K562 (cell line): ENCODE data around the gene FTL. TPM values are rescaled to one million over a fixed set of nuclear protein-coding genes. Genes with fewer than 3 reads are reported as not detected.
A peak's percentile ranks its signal among the peaks of the same experiment; 100 is the strongest.

ENCODE experiments used
- ATF6 ChIP-seq: sonication (generic); formaldehyde crosslinking; IDR thresholded peaks from 2 replicates; pipeline ENCODE4 v1.4.0; 2020; ENCODE audit warnings: mild to moderate bottlenecking, missing genetic modification reagents
- BRF1 ChIP-seq: IDR thresholded peaks from 3 replicates; pipeline ENCODE4 v1.6.1; 2011; ENCODE audit warnings: borderline replicate concordance, mild to moderate bottlenecking; ENCODE audit not compliant: insufficient read length; ENCODE audit errors: extremely low read depth
- FOXK2 ChIP-seq, 2 experiments: fragments of 450-650 bp; IDR thresholded peaks in 1 of 2; conservative IDR thresholded peaks in 1 of 2; 2 replicates each; pipeline ENCODE4 v1.6.1; 2016; ENCODE audit warnings: low read depth in 2 of 2, mild to moderate bottlenecking in 1 of 2
- GTF2F1 ChIP-seq: IDR thresholded peaks from 2 replicates; pipeline ENCODE4 v1.6.1; 2011; ENCODE audit warnings: low read depth, low read length, improper control_type of control experiment
- HMBOX1 ChIP-seq: sonication (generic); IDR thresholded peaks from 2 replicates; pipeline ENCODE4 v1.6.1; 2016
- KAT7 ChIP-seq: sonication (generic); formaldehyde crosslinking; IDR thresholded peaks from 2 replicates; pipeline ENCODE4 v1.8.0; 2022; ENCODE audit warnings: missing genetic modification reagents, mild to moderate bottlenecking, borderline replicate concordance
- L3MBTL2 ChIP-seq: fragments of 450-650 bp; IDR thresholded peaks from 2 replicates; pipeline ENCODE4 v1.6.1; 2016; ENCODE audit warnings: mild to moderate bottlenecking, moderate library complexity
- MAFG ChIP-seq: fragments of 450-650 bp; conservative IDR thresholded peaks from 2 replicates; pipeline ENCODE4 v1.6.1; 2016; ENCODE audit warnings: missing genetic modification characterization, missing compliant biosample characterization
- NFE2 ChIP-seq: IDR thresholded peaks from 2 replicates; pipeline ENCODE4 v1.6.1; 2014; ENCODE audit warnings: antibody characterized with exemption, low read depth
- PBX2 ChIP-seq, 2 experiments: IDR thresholded peaks in 1 of 2; conservative IDR thresholded peaks in 1 of 2; 2 replicates each; pipeline ENCODE4 v1.6.1; 2016; ENCODE audit warnings: low read depth in 2 of 2, mild to moderate bottlenecking in 1 of 2, missing compliant biosample characterization in 1 of 2, missing genetic modification characterization in 1 of 2, moderate library complexity in 1 of 2
- PRMT5 ChIP-seq: sonication (generic); formaldehyde crosslinking; IDR thresholded peaks from 2 replicates; pipeline ENCODE4 v1.5.0; 2020; ENCODE audit warnings: missing genetic modification reagents
- RBM22 ChIP-seq: fragments of 200-400 bp; formaldehyde crosslinking; IDR thresholded peaks from 2 replicates; pipeline ENCODE4 v1.6.1; 2018; ENCODE audit warnings: low read length, low read depth; ENCODE audit not compliant: poor library complexity, severe bottlenecking
- RUNX1 ChIP-seq: sonication (generic); IDR thresholded peaks from 2 replicates; pipeline ENCODE4 v1.6.1; 2016; ENCODE audit warnings: antibody characterized with exemption, low read depth
- SNRNP70 ChIP-seq: fragments of 200-400 bp; formaldehyde crosslinking; optimal IDR thresholded peaks from 2 replicates; pipeline ENCODE3; 2017; ENCODE audit warnings: low read depth, low read length
- SRSF7 ChIP-seq: fragments of 200-400 bp; formaldehyde crosslinking; optimal IDR thresholded peaks from 2 replicates; pipeline ENCODE3; 2017; ENCODE audit warnings: mild to moderate bottlenecking, low read depth, low read length
- STAT5B ChIP-seq: fragments of 250-450 bp; sonication (Bioruptor Pico); IDR thresholded peaks from 2 replicates; pipeline ENCODE4 v1.8.0; 2021; ENCODE audit warnings: mild to moderate bottlenecking, inconsistent platforms
- TGIF2 ChIP-seq: sonication (generic); formaldehyde crosslinking; IDR thresholded peaks from 2 replicates; pipeline ENCODE4 v1.8.1; 2022; ENCODE audit warnings: mild to moderate bottlenecking, missing genetic modification reagents, moderate library complexity
- USF1 ChIP-seq: sonication (generic); formaldehyde crosslinking; IDR thresholded peaks from 2 replicates; pipeline ENCODE4 v1.9.0; 2022; ENCODE audit warnings: mild to moderate bottlenecking, missing genetic modification reagents
- ZEB2 ChIP-seq: fragments of 450-650 bp; IDR thresholded peaks from 2 replicates; pipeline ENCODE4 v1.6.1; 2016
- ZNF232 ChIP-seq: sonication (generic); formaldehyde crosslinking; IDR thresholded peaks from 2 replicates; pipeline ENCODE4 v1.8.0; 2022; ENCODE audit warnings: mild to moderate bottlenecking, missing genetic modification reagents
- ZNF511 ChIP-seq: sonication (generic); formaldehyde crosslinking; IDR thresholded peaks from 2 replicates; pipeline ENCODE4 v1.8.0; 2022; ENCODE audit warnings: mild to moderate bottlenecking, missing genetic modification reagents
- polyA plus RNA-seq, 8 experiments: library from polyadenylated mRNA; depleted of rRNA in 4 of 8; stranded (reverse) in 5 of 8; unstranded in 3 of 8; fragments of >200 nt; fragmentation: Nextera tagmentation in 2 of 8; fragmentation: Illumina TruSeq in 1 of 8; extraction: Ambion mirVana in 2 of 8; extraction: Trizol in 1 of 8; gene quantifications; 2 replicates each; pipeline versions ENCODE4 v1.2.1 to v1.2.3, GENCODE V29; 2011 to 2014; ENCODE audit warnings: inconsistent platforms in 1 of 8, missing spikeins in 1 of 8
- total RNA-seq, 7 experiments: library from RNA; depleted of rRNA in 6 of 7; stranded (reverse); fragments of >200 nt in 6 of 7; fragmentation: Illumina TruSeq in 2 of 7; extraction: Trizol in 2 of 7; gene quantifications; 2 replicates each; pipeline versions ENCODE4 v1.2.1 to v1.2.3, GENCODE V29; 2011 to 2021; ENCODE audit warnings: low replicate concordance in 1 of 7

FTL gene
- total and polyA plus RNA-seq, 9 of the 15 experiments (the other 6 are each of a cell fraction or from before 2014, with no cell fraction given), result 1,231 to 27,415 (median 3,965) TPM

- TF ChIP-seq ATF6 (CRISPR knock-in tag) (no peak), FOXK2 (conservative IDR thresholded peaks at IDR 0.05 in 1 of 2, IDR thresholded peaks at IDR 0.05 in 1 of 2; ENCODE audit: low read depth in 2 of 2) (peak; percentile 81 to 85), PRMT5 (no peak), PBX2 (CRISPR knock-in tag; IDR thresholded peaks at IDR 0.05; ENCODE audit: low read depth) (no peak), PBX2 (tag; conservative IDR thresholded peaks at IDR 0.05; ENCODE audit: low read depth) (no peak), RBM22 (peak; percentile 83), STAT5B (no peak), KAT7 (CRISPR knock-in tag) (0 out of 2 replicates have a peak, but pooled peaks have one; percentile 2), SRSF7 (no peak), NFE2 (peak; percentile 99), ZNF232 (CRISPR knock-in tag) (no peak), ZNF511 (CRISPR knock-in tag) (0 out of 2 replicates have a peak, but pooled peaks have one; percentile 16), GTF2F1 (peak; percentile 75; the same call in 1 of the 2 replicates), BRF1 (no peak), MAFG (tag) (peak; percentile 99), HMBOX1 (no peak), SNRNP70 (no peak), RUNX1 (no peak; the same call in 1 of the 2 replicates), USF1 (CRISPR knock-in tag) (no peak; the same call in 1 of the 2 replicates), ZEB2 (0 out of 2 replicates have a peak, but pooled peaks have one; percentile 8), TGIF2 (CRISPR knock-in tag) (no peak), L3MBTL2 (peak; percentile 81)
Observed at GRCh38 chr19:48963371-48964204, 1.5 kb upstream of the FTL start (continued).
